PC-3 (cell line): ENCODE measurements around the gene ANK2. TPM values are rescaled to one million over a fixed set of nuclear protein-coding genes. Genes with fewer than 3 reads are reported as not detected.

ENCODE experiments used
- ATAC-seq: fragments of 200-7000 bp; cut with Tn5 transposase; 2 replicates; pipeline ENCODE4 v1.9.1; 2020; ENCODE audit warnings: mild to moderate bottlenecking, moderate library complexity
- BruUV-seq: library from RNA; stranded (reverse); fragments of 400-500 nt; replicated peaks from 2 replicates; lab custom pipeline; 2021; lab: Mats Ljungman, UMichigan
- CTCF ChIA-PET: fragments of 300-600 bp; sonication (Branson Sonifier 250); formaldehyde crosslinking; loops from one replicate; lab custom pipeline; 2022; ENCODE audit warnings: antibody characterized with exemption; lab: Charles Lee
- POLR2A ChIA-PET: fragments of 300-600 bp; sonication (Branson Sonifier 250); formaldehyde crosslinking; loops from one replicate; lab custom pipeline; 2022; ENCODE audit warnings: antibody characterized with exemption; ENCODE audit not compliant: unreplicated experiment; lab: Charles Lee
- DNase-seq: peaks from one replicate; pipeline ENCODE4 v3.0.0-alpha.2; 2015
- H2AFZ ChIP-seq: fragments of 300-600 bp; sonication (generic); 2 replicates; pipeline ENCODE4 v1.6.0; 2016; ENCODE audit warnings: antibody characterized with exemption, low read length
- H3F3A ChIP-seq: fragments of 300-600 bp; sonication (generic); one replicate; pipeline ENCODE4 v1.6.0; 2017; ENCODE audit warnings: antibody characterized with exemption, low read length, control low read depth, mild to moderate bottlenecking; ENCODE audit not compliant: unreplicated experiment
- H3K27ac ChIP-seq: fragments of 300-600 bp; sonication (generic); 2 replicates; pipeline ENCODE4 v1.5.1; 2016; ENCODE audit warnings: mild to moderate bottlenecking, low read length
- H3K27me3 ChIP-seq: fragments of 300-600 bp; sonication (generic); 2 replicates; pipeline ENCODE4 v1.6.1; 2016; ENCODE audit warnings: low read length, mixed read lengths
- H3K36me3 ChIP-seq: fragments of 300-600 bp; sonication (generic); 2 replicates; pipeline ENCODE4 v1.6.1; 2016; ENCODE audit warnings: low read depth, mixed run types, low read length, mixed read lengths
- H3K4me1 ChIP-seq: fragments of 300-600 bp; sonication (generic); 2 replicates; pipeline ENCODE4 v1.5.1; 2016; ENCODE audit warnings: low read length; ENCODE audit not compliant: insufficient read depth
- H3K4me2 ChIP-seq: fragments of 300-600 bp; sonication (generic); 2 replicates; pipeline ENCODE4 v1.6.0; 2016; ENCODE audit warnings: low read length
- H3K4me3 ChIP-seq: fragments of 300-600 bp; sonication (generic); 2 replicates; pipeline ENCODE4 v1.5.1; 2016; ENCODE audit warnings: mild to moderate bottlenecking, low read length, mixed read lengths
- H3K79me2 ChIP-seq: fragments of 300-600 bp; sonication (generic); 2 replicates; pipeline ENCODE4 v1.6.1; 2017; ENCODE audit warnings: low read length, mixed read lengths
- H3K9ac ChIP-seq: fragments of 300-600 bp; sonication (generic); 2 replicates; pipeline ENCODE4 v1.6.0; 2016; ENCODE audit warnings: mild to moderate bottlenecking, low read length
- H3K9me2 ChIP-seq: fragments of 300-600 bp; sonication (generic); replicated peaks from 2 replicates; pipeline ENCODE4 v1.6.1; 2016; ENCODE audit warnings: mixed run types, low read length, mixed read lengths
- H3K9me3 ChIP-seq: fragments of 300-600 bp; sonication (generic); 2 replicates; pipeline ENCODE4 v1.6.1; 2016; ENCODE audit warnings: low read length, mixed read lengths
- H4K20me1 ChIP-seq: fragments of 300-600 bp; sonication (generic); 2 replicates; pipeline ENCODE4 v1.6.1; 2016; ENCODE audit warnings: low read length, mixed read lengths
- CTCF ChIP-seq: fragments of 300-600 bp; sonication (generic); conservative IDR thresholded peaks from 2 replicates; pipeline ENCODE4 v1.5.1; 2017; ENCODE audit warnings: antibody characterized with exemption, low read depth, mild to moderate bottlenecking, low read length
- EZH2 ChIP-seq: fragments of 300-600 bp; sonication (generic); IDR thresholded peaks from one replicate; pipeline ENCODE4 v1.6.1; 2017; ENCODE audit warnings: antibody characterized with exemption, mild to moderate bottlenecking, low read length; ENCODE audit not compliant: unreplicated experiment
- EZH2phosphoT487 ChIP-seq: fragments of 300-600 bp; sonication (generic); IDR thresholded peaks from 2 replicates; pipeline ENCODE4 v1.6.1; 2018; ENCODE audit warnings: mild to moderate bottlenecking, antibody characterized with exemption, low read length, borderline replicate concordance
- intact Hi-C: fragments of 100-400 bp; cut with micrococcal nuclease; formaldehyde crosslinking; loops from 2 replicates; pipeline ENCODE4 v1.9.0; 2023
- total RNA-seq: library from RNA; depleted of rRNA; stranded (reverse); fragments of >200 nt; gene quantifications from 2 replicates; pipeline ENCODE4 v1.2.3, GENCODE V29; 2014

Gene ANK2
- total RNA-seq, 1 experiment from 2014 or later = 1.8 TPM

GRCh38 chr4:113209652-113210320, 160.3 kb downstream of the ANK2 start:
- H3K27me3 ChIP-seq = no peaks in the 10 kb centered on the region
- DNase-seq = no peak
- ChIA-PET CTCF (no interaction called here), POLR2A (no interaction called here)
- H3K79me2 ChIP-seq = no peaks in the 10 kb centered on the region
- H3K9me2 ChIP-seq = no peaks in the 10 kb centered on the region
- no peaks in the 10 kb centered on the region for H4K20me1 ChIP-seq
- H3K9ac ChIP-seq = no peak overlapping the region
- no peak overlapping the region for H3K4me2 ChIP-seq
- no peak overlapping the region for H2AFZ ChIP-seq
- TF ChIP-seq EZH2phosphoT487 (no peak), EZH2 (no peak), CTCF (no peak)
- no peaks in the 10 kb centered on the region for H3K4me1 ChIP-seq
- H3K36me3 ChIP-seq = no peaks in the 10 kb centered on the region
- intact Hi-C loops = no loop called here
- H3K9me3 ChIP-seq = no peaks in the 10 kb centered on the region
- BruUV-seq = no TSS peak
- no peak for ATAC-seq
- H3F3A ChIP-seq = no peaks in the 10 kb centered on the region
- no peak overlapping the region for H3K27ac ChIP-seq
- no peak overlapping the region for H3K4me3 ChIP-seq

DNA sequence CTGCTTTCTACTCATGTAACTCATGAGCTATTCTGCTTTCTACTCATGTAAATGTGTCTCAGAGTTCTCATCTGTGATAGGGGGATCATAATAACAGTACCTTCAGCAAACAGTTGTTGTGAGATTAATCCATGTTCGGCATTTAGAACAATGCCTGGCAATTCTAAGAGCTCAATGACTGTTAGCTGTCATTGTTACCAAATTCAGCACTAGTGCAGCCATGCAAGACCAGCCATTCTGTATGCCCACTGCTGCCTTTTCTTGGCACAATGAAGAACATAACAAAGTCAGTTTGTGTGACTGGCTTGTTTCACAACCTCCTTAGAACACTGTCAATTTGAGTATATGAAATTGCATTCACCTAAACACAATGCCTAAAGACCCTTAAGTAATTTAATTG, 163.2 kb downstream of the ANK2 start:
- ATAC-seq (no peak), DNase-seq (no peak)
- ChIA-PET POLR2A (no interaction called here), CTCF (no interaction called here)
- intact Hi-C loops = no loop called here
- H3K4me1 ChIP-seq = no peaks in the 10 kb centered on the region
- no peaks in the 10 kb centered on the region for H3F3A ChIP-seq
- H3K4me2 ChIP-seq = no peak overlapping the region
- no peak overlapping the region for H3K9ac ChIP-seq
- no peaks in the 10 kb centered on the region for H3K27me3 ChIP-seq
- no peaks in the 10 kb centered on the region for H3K36me3 ChIP-seq
- no peaks in the 10 kb centered on the region for H3K9me2 ChIP-seq
- H3K4me3 ChIP-seq = no peak overlapping the region
- no peak for TF ChIP-seq EZH2phosphoT487
- TF ChIP-seq CTCF = no peak
- no peak for TF ChIP-seq EZH2
- H3K9me3 ChIP-seq = no peaks in the 10 kb centered on the region
- no peak overlapping the region for H2AFZ ChIP-seq
- no TSS peak for BruUV-seq
- H3K27ac ChIP-seq = no peak overlapping the region
- no peaks in the 10 kb centered on the region for H4K20me1 ChIP-seq
- no peaks in the 10 kb centered on the region for H3K79me2 ChIP-seq

DNA sequence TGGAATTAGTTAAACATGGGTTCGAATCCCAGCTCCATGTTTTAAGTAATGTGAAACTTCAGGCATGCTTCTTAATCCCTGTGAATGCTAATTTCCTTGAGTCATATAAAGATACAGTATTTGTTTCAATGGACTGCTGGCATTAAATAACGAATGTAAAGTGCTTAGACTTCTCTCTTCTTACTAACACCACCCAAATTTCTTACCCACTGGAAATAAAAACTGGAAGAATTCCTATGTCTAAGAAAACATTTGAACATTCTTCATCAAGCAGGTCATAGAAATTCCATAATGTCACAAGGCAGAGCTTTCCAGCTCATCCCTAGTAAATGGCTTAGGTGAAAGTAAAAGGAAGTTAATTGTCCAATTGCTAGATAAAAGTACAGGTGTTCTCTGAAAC, 172.5 kb downstream of the ANK2 start:
- Histone ChIP-seq H3K9me2 (no peaks in the 10 kb centered on the region), H3K79me2 (no peaks in the 10 kb centered on the region), H3K27ac (no peak overlapping the region), H3K27me3 (no peaks in the 10 kb centered on the region), H3F3A (no peaks in the 10 kb centered on the region), H3K9ac (no peak overlapping the region), H3K4me2 (no peak overlapping the region), H3K36me3 (no peaks in the 10 kb centered on the region), H3K4me3 (no peak overlapping the region), H3K9me3 (no peaks in the 10 kb centered on the region), H2AFZ (no peak overlapping the region), H4K20me1 (no peaks in the 10 kb centered on the region), H3K4me1 (no peaks in the 10 kb centered on the region; the same call in 1 of the 2 replicates)
- CTCF ChIA-PET = no interaction called here
- intact Hi-C loops = loop anchor here (1.0 kb wide), 1 partner anchor 116 kb away; no protein-coding TSS in a partner anchor
- BruUV-seq = no TSS peak
- POLR2A ChIA-PET = no interaction called here
- no peak for TF ChIP-seq EZH2
- TF ChIP-seq CTCF = no peak
- TF ChIP-seq EZH2phosphoT487 = no peak
- DNase-seq (no peak), ATAC-seq (no peak)
